HepG2 (cell line): ENCODE results near the gene OVOL3. TPM values are rescaled to one million over a fixed set of nuclear protein-coding genes. Genes with fewer than 3 reads are reported as not detected.

Source experiments
- ARHGAP35 ChIP-seq: sonication (generic); formaldehyde crosslinking; IDR thresholded peaks from 2 replicates; pipeline ENCODE4 v1.9.0; 2022; ENCODE audit warnings: mild to moderate bottlenecking, inconsistent platforms, moderate library complexity, missing genetic modification reagents, borderline replicate concordance
- CBX2 ChIP-seq, 2 experiments: fragments of 200-600 bp in 1 of 2; sonication (generic); formaldehyde crosslinking in 1 of 2; IDR thresholded peaks; 2 replicates each; pipeline versions ENCODE4 v1.7.0 to v1.8.1; 2018 to 2022; ENCODE audit warnings: low read depth in 2 of 2, low read length in 1 of 2, mild to moderate bottlenecking in 1 of 2, missing genetic modification reagents in 1 of 2
- CHD2 ChIP-seq: IDR thresholded peaks from 2 replicates; pipeline ENCODE4 v1.6.1; 2011; ENCODE audit warnings: low read depth, low read length, improper control_type of control experiment
- EEA1 ChIP-seq: sonication (generic); formaldehyde crosslinking; IDR thresholded peaks from 2 replicates; pipeline ENCODE4 v1.5.1; 2020; ENCODE audit warnings: mild to moderate bottlenecking, missing genetic modification reagents, borderline replicate concordance
- EHMT2 ChIP-seq: fragments of 200-600 bp; sonication (generic); IDR thresholded peaks from 2 replicates; pipeline ENCODE4 v1.7.0; 2017; ENCODE audit warnings: antibody characterized with exemption, low read depth, low read length, borderline replicate concordance
- HMG20B ChIP-seq: conservative IDR thresholded peaks from 2 replicates; pipeline ENCODE4 v1.6.1; 2016; ENCODE audit warnings: missing genetic modification reagents, missing compliant biosample characterization
- HNRNPUL1 ChIP-seq: fragments of 200-400 bp; formaldehyde crosslinking; IDR thresholded peaks from 2 replicates; pipeline ENCODE4 v1.6.1; 2017; ENCODE audit warnings: low read depth, mild to moderate bottlenecking, low read length, moderate library complexity
- HOXA9 ChIP-seq: sonication (generic); formaldehyde crosslinking; IDR thresholded peaks from 2 replicates; pipeline ENCODE4 v1.8.1; 2022; ENCODE audit warnings: missing genetic modification reagents, mild to moderate bottlenecking, moderate library complexity, borderline replicate concordance
- KDM2A ChIP-seq: sonication (generic); formaldehyde crosslinking; IDR thresholded peaks from 2 replicates; pipeline ENCODE4 v1.4.0; 2020; ENCODE audit warnings: low read depth, missing genetic modification reagents, borderline replicate concordance
- NAIF1 ChIP-seq: sonication (generic); formaldehyde crosslinking; IDR thresholded peaks from 2 replicates; pipeline ENCODE4 v1.5.0; 2020; ENCODE audit warnings: mild to moderate bottlenecking, missing genetic modification reagents, borderline replicate concordance
- NBN ChIP-seq: fragments of 450-650 bp; conservative IDR thresholded peaks from 2 replicates; pipeline ENCODE4 v1.6.1; 2017
- NFE2L1 ChIP-seq: sonication (generic); formaldehyde crosslinking; IDR thresholded peaks from 2 replicates; pipeline ENCODE4 v1.4.0; 2020; ENCODE audit warnings: missing genetic modification reagents, mild to moderate bottlenecking, borderline replicate concordance
- NRL ChIP-seq: sonication (generic); formaldehyde crosslinking; IDR thresholded peaks from 2 replicates; pipeline ENCODE4 v1.5.0; 2020; ENCODE audit warnings: missing genetic modification reagents, mild to moderate bottlenecking, moderate library complexity, borderline replicate concordance
- PHF20 ChIP-seq: sonication (generic); formaldehyde crosslinking; IDR thresholded peaks from 2 replicates; pipeline ENCODE4 v1.5.0; 2020; ENCODE audit warnings: mild to moderate bottlenecking, missing genetic modification reagents
- ZNF251 ChIP-seq: sonication (generic); formaldehyde crosslinking; IDR thresholded peaks from 2 replicates; pipeline ENCODE4 v1.9.0; 2021; ENCODE audit warnings: mild to moderate bottlenecking, missing genetic modification reagents
- ZNF292 ChIP-seq: sonication (generic); formaldehyde crosslinking; IDR thresholded peaks from 2 replicates; pipeline ENCODE4 v1.8.1; 2022; ENCODE audit warnings: mild to moderate bottlenecking, low read depth, missing genetic modification reagents, borderline replicate concordance
- ZNF329 ChIP-seq: sonication (generic); formaldehyde crosslinking; IDR thresholded peaks from 2 replicates; pipeline ENCODE4 v1.9.0; 2021; ENCODE audit warnings: low read depth, mild to moderate bottlenecking, missing genetic modification reagents
- ZNF577 ChIP-seq: sonication (generic); formaldehyde crosslinking; IDR thresholded peaks from 2 replicates; pipeline ENCODE4 v1.4.0; 2020; ENCODE audit warnings: mild to moderate bottlenecking, low read depth, missing genetic modification reagents, borderline replicate concordance
- ZNF709 ChIP-seq: sonication (generic); formaldehyde crosslinking; IDR thresholded peaks from 2 replicates; pipeline ENCODE4 v1.5.0; 2020; ENCODE audit warnings: mild to moderate bottlenecking, missing genetic modification reagents
- polyA plus RNA-seq, 8 experiments: library from polyadenylated mRNA; depleted of rRNA in 3 of 8; stranded (reverse) in 7 of 8; unstranded in 1 of 8; fragments of >200 nt; fragmentation: Illumina TruSeq in 4 of 8; extraction: Trizol in 4 of 8; gene quantifications; 2 replicates each; pipeline versions ENCODE4 v1.2.1 to v1.2.3, GENCODE V29; 2011 to 2016; ENCODE audit warnings: low read depth in 4 of 8, missing spikeins in 1 of 8, mixed read lengths in 1 of 8; ENCODE audit not compliant: insufficient read depth in 1 of 8
- total RNA-seq, 5 experiments: library from RNA; depleted of rRNA; stranded (reverse); fragments of >200 nt; fragmentation: Illumina TruSeq; extraction: Trizol; gene quantifications; 2 replicates each; pipeline ENCODE4 v1.2.3, GENCODE V29; 2016; ENCODE audit warnings: low read depth in 1 of 5
- TF ChIP-seq, protein P1 (sequence below): IDR thresholded peaks from 2 replicates; pipeline ENCODE4 v1.6.1; 2016; ENCODE audit warnings: missing compliant biosample characterization, missing genetic modification reagents, borderline replicate concordance
- TF ChIP-seq, protein P2 (sequence below): sonication (generic); formaldehyde crosslinking; IDR thresholded peaks from 2 replicates; pipeline ENCODE4 v1.5.0; 2020; ENCODE audit warnings: missing genetic modification reagents, mild to moderate bottlenecking, borderline replicate concordance
- TF ChIP-seq, protein P3 (sequence below), 2 experiments: IDR thresholded peaks; 2 replicates each; pipeline ENCODE4 v1.6.1; 2011 to 2012; ENCODE audit warnings: low read length in 2 of 2, borderline replicate concordance in 1 of 2, low read depth in 1 of 2, mild to moderate bottlenecking in 1 of 2, moderate library complexity in 1 of 2

OVOL3 gene
- total and polyA plus RNA-seq, 2 of the 13 experiments (the other 11 are each of a cell fraction or from before 2014, with no cell fraction given): not detected

DNA sequence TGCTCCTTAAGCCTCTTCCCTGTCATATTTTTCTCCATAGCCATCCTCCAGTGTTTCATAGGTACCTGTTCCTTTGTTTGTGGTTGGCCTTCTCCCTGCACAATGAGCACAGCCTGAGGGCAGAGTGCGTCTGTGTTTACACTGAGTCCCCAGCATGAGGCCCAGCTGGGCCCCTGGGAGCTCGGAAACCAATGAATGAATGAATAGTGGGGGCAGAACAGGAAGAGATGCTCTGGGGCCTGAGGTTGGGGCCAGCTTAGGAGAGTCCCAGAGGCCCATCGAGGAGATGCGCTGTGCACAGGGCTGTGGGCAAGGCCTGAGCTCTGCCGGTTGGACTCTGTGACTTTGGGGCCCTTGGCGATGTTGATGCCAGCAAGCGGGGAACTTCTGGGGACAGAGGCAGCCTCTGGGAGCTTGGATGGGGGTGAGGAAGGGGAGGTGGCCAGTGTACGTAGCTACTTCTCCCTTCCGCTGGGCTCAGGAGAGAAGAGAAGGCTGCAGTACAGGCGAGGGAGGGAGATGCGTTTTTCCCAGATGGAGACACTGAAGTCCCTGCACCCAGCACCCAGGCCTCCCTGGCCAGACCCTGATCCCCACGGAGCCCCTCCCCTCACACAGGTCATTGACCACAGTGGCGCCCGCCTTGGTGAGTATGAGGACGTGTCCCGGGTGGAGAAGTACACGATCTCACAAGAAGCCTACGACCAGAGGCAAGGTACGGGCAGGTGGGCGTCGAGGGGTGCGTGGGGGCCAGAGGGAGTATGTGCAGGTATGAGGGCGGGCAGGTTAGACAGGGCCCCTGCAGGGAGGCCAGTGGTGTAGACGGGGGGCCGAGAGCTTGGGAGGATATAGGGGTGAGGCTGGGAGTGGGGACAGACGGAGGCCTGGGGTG is 9.4 kb downstream of the OVOL3 start (continued):
- TF ChIP-seq, protein P1, sequence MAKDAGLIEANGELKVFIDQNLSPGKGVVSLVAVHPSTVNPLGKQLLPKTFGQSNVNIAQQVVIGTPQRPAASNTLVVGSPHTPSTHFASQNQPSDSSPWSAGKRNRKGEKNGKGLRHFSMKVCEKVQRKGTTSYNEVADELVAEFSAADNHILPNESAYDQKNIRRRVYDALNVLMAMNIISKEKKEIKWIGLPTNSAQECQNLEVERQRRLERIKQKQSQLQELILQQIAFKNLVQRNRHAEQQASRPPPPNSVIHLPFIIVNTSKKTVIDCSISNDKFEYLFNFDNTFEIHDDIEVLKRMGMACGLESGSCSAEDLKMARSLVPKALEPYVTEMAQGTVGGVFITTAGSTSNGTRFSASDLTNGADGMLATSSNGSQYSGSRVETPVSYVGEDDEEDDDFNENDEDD: peak; percentile 66
- no peak; the same call in 1 of the 2 replicates for TF ChIP-seq NRL (CRISPR knock-in tag)
- TF ChIP-seq EEA1 (CRISPR knock-in tag): no peak
- peak; percentile 41 for TF ChIP-seq PHF20 (CRISPR knock-in tag)
- TF ChIP-seq HNRNPUL1: no peak
- TF ChIP-seq NBN: no peak
- no peak for TF ChIP-seq ZNF577
- peak; percentile 79 for TF ChIP-seq HMG20B (CRISPR knock-in tag)
- no peak for TF ChIP-seq CBX2 (IDR thresholded peaks at IDR 0.05; ENCODE audit: low read depth, low read length)
- no peak for TF ChIP-seq CBX2 (CRISPR knock-in tag; IDR thresholded peaks at IDR 0.05; ENCODE audit: low read depth)
- no peak for TF ChIP-seq CHD2
- peak; percentile 69; the same call in 1 of the 2 replicates for TF ChIP-seq ZNF292 (CRISPR knock-in tag)
- no peak for TF ChIP-seq ZNF329 (CRISPR knock-in tag)
- TF ChIP-seq HOXA9 (CRISPR knock-in tag): no peak
- 0 out of 2 replicates have a peak, but pooled peaks have one; percentile 47 for TF ChIP-seq ARHGAP35
- no peak for TF ChIP-seq EHMT2
- 0 out of 2 replicates have a peak, but pooled peaks have one; percentile 34 for TF ChIP-seq ZNF709 (CRISPR knock-in tag)
- no peak for TF ChIP-seq NFE2L1 (CRISPR knock-in tag)
- no peak for TF ChIP-seq NAIF1 (CRISPR knock-in tag)
- no peak for TF ChIP-seq ZNF251
- TF ChIP-seq, protein P2, sequence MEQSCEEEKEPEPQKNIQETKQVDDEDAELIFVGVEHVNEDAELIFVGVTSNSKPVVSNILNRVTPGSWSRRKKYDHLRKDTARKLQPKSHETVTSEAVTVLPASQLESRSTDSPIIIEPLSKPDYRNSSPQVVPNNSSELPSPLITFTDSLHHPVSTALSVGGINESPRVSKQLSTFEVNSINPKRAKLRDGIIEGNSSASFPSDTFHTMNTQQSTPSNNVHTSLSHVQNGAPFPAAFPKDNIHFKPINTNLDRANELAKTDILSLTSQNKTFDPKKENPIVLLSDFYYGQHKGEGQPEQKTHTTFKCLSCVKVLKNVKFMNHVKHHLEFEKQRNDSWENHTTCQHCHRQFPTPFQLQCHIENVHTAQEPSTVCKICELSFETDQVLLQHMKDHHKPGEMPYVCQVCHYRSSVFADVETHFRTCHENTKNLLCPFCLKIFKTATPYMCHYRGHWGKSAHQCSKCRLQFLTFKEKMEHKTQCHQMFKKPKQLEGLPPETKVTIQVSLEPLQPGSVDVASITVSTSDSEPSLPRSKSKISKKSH (CRISPR knock-in tag): no peak
- peak; percentile 44; the same call in 1 of the 2 replicates for TF ChIP-seq KDM2A
- TF ChIP-seq, protein P3, sequence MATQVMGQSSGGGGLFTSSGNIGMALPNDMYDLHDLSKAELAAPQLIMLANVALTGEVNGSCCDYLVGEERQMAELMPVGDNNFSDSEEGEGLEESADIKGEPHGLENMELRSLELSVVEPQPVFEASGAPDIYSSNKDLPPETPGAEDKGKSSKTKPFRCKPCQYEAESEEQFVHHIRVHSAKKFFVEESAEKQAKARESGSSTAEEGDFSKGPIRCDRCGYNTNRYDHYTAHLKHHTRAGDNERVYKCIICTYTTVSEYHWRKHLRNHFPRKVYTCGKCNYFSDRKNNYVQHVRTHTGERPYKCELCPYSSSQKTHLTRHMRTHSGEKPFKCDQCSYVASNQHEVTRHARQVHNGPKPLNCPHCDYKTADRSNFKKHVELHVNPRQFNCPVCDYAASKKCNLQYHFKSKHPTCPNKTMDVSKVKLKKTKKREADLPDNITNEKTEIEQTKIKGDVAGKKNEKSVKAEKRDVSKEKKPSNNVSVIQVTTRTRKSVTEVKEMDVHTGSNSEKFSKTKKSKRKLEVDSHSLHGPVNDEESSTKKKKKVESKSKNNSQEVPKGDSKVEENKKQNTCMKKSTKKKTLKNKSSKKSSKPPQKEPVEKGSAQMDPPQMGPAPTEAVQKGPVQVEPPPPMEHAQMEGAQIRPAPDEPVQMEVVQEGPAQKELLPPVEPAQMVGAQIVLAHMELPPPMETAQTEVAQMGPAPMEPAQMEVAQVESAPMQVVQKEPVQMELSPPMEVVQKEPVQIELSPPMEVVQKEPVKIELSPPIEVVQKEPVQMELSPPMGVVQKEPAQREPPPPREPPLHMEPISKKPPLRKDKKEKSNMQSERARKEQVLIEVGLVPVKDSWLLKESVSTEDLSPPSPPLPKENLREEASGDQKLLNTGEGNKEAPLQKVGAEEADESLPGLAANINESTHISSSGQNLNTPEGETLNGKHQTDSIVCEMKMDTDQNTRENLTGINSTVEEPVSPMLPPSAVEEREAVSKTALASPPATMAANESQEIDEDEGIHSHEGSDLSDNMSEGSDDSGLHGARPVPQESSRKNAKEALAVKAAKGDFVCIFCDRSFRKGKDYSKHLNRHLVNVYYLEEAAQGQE (IDR thresholded peaks at IDR 0.05; ENCODE audit: borderline replicate concordance in 1 of 2, low read depth in 1 of 2, low read length in 2 of 2): peak in 1 of 2 experiments; percentile 47; a peak in 1 of 4 replicates
